Astrocyte (in vitro differentiated cells and primary cell): Measurements from ENCODE around the gene OR51I1.

Source experiments
- CTCF ChIP-seq: IDR thresholded peaks from 2 replicates; pipeline ENCODE4 v1.5.1; 2011; ENCODE audit warnings: low read depth, mild to moderate bottlenecking, inconsistent platforms, low read length, moderate library complexity; ENCODE audit not compliant: insufficient read depth
- EZH2 ChIP-seq: IDR thresholded peaks from 2 replicates; pipeline ENCODE4 v1.6.1; 2012; ENCODE audit warnings: mild to moderate bottlenecking, low read length, inconsistent platforms; ENCODE audit not compliant: insufficient read depth

DNA sequence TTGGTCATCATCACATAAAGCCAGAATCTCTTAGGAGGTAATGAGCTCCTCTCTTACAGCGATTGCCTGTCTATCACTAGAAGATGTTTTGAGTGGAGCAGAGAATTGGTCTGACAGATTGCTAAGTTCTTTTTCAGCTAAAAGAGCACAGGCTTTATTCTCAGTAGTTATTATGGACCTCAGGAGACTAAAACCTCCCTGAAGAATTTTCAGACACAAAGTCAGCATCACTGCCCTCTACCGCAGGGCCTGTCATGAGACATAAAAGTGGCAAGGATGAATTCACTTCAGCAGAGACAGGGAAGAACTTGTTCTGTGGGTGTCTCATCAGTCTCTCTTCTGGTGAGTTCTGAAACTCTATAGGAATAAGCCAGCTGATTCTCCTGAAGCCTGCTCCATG lies 7.7 kb upstream of the OR51I1 start, which contains the start of gene OR51I2:
- TF ChIP-seq CTCF (no peak), EZH2 (no peak)
